HepG2 (cell line): ENCODE data around the gene PRXL2B. TPM values are rescaled to one million over a fixed set of nuclear protein-coding genes. Genes with fewer than 3 reads are reported as not detected.
A peak's percentile ranks its signal among the peaks of the same experiment; 100 is the strongest.

Experiments
- AKAP8 ChIP-seq: sonication (generic); formaldehyde crosslinking; IDR thresholded peaks from 2 replicates; pipeline ENCODE4 v1.5.1; 2020; ENCODE audit warnings: mild to moderate bottlenecking, missing genetic modification reagents
- BATF2 ChIP-seq: sonication (generic); formaldehyde crosslinking; IDR thresholded peaks from 2 replicates; pipeline ENCODE4 v1.8.0; 2022; ENCODE audit warnings: mild to moderate bottlenecking, missing genetic modification reagents, moderate library complexity
- CC2D1A ChIP-seq: sonication (generic); formaldehyde crosslinking; IDR thresholded peaks from 2 replicates; pipeline ENCODE4 v1.8.1; 2023; ENCODE audit warnings: mild to moderate bottlenecking, missing genetic modification reagents
- GTF2F1 ChIP-seq: fragments of 150-350 bp; IDR thresholded peaks from 2 replicates; pipeline ENCODE4 v1.6.1; 2014; ENCODE audit warnings: low read length
- REST ChIP-seq, 2 experiments: IDR thresholded peaks; 2 replicates each; pipeline ENCODE4 v1.6.1; 2011 to 2012; ENCODE audit warnings: low read length in 2 of 2, borderline replicate concordance in 1 of 2, low read depth in 1 of 2, mild to moderate bottlenecking in 1 of 2, moderate library complexity in 1 of 2
- RORA ChIP-seq: sonication (generic); formaldehyde crosslinking; IDR thresholded peaks from 2 replicates; pipeline ENCODE4 v1.5.0; 2020; ENCODE audit warnings: mild to moderate bottlenecking, missing genetic modification reagents, moderate library complexity
- TFDP2 ChIP-seq: sonication (generic); formaldehyde crosslinking; IDR thresholded peaks from 2 replicates; pipeline ENCODE4 v1.4.0; 2020; ENCODE audit warnings: missing genetic modification reagents
- ZMAT5 ChIP-seq: sonication (generic); formaldehyde crosslinking; IDR thresholded peaks from 2 replicates; pipeline ENCODE4 v1.5.0; 2020; ENCODE audit warnings: mild to moderate bottlenecking, low read depth, missing genetic modification reagents, borderline replicate concordance
- ZNF883 ChIP-seq: sonication (generic); formaldehyde crosslinking; IDR thresholded peaks from 2 replicates; pipeline ENCODE4 v1.5.1; 2020; ENCODE audit warnings: mild to moderate bottlenecking, missing genetic modification reagents; ENCODE audit errors: not compliant biosample characterization
- polyA plus RNA-seq, 8 experiments: library from polyadenylated mRNA; depleted of rRNA in 3 of 8; stranded (reverse) in 7 of 8; unstranded in 1 of 8; fragments of >200 nt; fragmentation: Illumina TruSeq in 4 of 8; extraction: Trizol in 4 of 8; gene quantifications; 2 replicates each; pipeline versions ENCODE4 v1.2.1 to v1.2.3, GENCODE V29; 2011 to 2016; ENCODE audit warnings: low read depth in 4 of 8, missing spikeins in 1 of 8, mixed read lengths in 1 of 8; ENCODE audit not compliant: insufficient read depth in 1 of 8
- total RNA-seq, 5 experiments: library from RNA; depleted of rRNA; stranded (reverse); fragments of >200 nt; fragmentation: Illumina TruSeq; extraction: Trizol; gene quantifications; 2 replicates each; pipeline ENCODE4 v1.2.3, GENCODE V29; 2016; ENCODE audit warnings: low read depth in 1 of 5
- TF ChIP-seq, protein P1 (sequence below): sonication (generic); formaldehyde crosslinking; IDR thresholded peaks from 2 replicates; pipeline ENCODE4 v1.9.0; 2021; ENCODE audit warnings: mild to moderate bottlenecking, missing genetic modification reagents
- TF ChIP-seq, protein P2 (sequence below): sonication (generic); formaldehyde crosslinking; IDR thresholded peaks from 2 replicates; pipeline ENCODE4 v1.4.0; 2020; ENCODE audit warnings: missing genetic modification reagents

The PRXL2B gene
- total and polyA plus RNA-seq, 2 of the 13 experiments (the other 11 are each of a cell fraction or from before 2014, with no cell fraction given): 16.8 to 22.1 TPM

GRCh38 chr1:2556678-2557481 is 29.7 kb upstream of the PRXL2B start (continued):
- TF ChIP-seq ZMAT5 (CRISPR knock-in tag) (no peak), REST (IDR thresholded peaks at IDR 0.05; ENCODE audit: borderline replicate concordance in 1 of 2, low read depth in 1 of 2, low read length in 2 of 2) (no peak), ZNF883 (CRISPR knock-in tag) (no peak), TFDP2 (CRISPR knock-in tag) (no peak), BATF2 (no peak), RORA (no peak), AKAP8 (0 out of 2 replicates have a peak, but pooled peaks have one; percentile 56), CC2D1A (no peak), GTF2F1 (no peak)
- TF ChIP-seq, protein P1, sequence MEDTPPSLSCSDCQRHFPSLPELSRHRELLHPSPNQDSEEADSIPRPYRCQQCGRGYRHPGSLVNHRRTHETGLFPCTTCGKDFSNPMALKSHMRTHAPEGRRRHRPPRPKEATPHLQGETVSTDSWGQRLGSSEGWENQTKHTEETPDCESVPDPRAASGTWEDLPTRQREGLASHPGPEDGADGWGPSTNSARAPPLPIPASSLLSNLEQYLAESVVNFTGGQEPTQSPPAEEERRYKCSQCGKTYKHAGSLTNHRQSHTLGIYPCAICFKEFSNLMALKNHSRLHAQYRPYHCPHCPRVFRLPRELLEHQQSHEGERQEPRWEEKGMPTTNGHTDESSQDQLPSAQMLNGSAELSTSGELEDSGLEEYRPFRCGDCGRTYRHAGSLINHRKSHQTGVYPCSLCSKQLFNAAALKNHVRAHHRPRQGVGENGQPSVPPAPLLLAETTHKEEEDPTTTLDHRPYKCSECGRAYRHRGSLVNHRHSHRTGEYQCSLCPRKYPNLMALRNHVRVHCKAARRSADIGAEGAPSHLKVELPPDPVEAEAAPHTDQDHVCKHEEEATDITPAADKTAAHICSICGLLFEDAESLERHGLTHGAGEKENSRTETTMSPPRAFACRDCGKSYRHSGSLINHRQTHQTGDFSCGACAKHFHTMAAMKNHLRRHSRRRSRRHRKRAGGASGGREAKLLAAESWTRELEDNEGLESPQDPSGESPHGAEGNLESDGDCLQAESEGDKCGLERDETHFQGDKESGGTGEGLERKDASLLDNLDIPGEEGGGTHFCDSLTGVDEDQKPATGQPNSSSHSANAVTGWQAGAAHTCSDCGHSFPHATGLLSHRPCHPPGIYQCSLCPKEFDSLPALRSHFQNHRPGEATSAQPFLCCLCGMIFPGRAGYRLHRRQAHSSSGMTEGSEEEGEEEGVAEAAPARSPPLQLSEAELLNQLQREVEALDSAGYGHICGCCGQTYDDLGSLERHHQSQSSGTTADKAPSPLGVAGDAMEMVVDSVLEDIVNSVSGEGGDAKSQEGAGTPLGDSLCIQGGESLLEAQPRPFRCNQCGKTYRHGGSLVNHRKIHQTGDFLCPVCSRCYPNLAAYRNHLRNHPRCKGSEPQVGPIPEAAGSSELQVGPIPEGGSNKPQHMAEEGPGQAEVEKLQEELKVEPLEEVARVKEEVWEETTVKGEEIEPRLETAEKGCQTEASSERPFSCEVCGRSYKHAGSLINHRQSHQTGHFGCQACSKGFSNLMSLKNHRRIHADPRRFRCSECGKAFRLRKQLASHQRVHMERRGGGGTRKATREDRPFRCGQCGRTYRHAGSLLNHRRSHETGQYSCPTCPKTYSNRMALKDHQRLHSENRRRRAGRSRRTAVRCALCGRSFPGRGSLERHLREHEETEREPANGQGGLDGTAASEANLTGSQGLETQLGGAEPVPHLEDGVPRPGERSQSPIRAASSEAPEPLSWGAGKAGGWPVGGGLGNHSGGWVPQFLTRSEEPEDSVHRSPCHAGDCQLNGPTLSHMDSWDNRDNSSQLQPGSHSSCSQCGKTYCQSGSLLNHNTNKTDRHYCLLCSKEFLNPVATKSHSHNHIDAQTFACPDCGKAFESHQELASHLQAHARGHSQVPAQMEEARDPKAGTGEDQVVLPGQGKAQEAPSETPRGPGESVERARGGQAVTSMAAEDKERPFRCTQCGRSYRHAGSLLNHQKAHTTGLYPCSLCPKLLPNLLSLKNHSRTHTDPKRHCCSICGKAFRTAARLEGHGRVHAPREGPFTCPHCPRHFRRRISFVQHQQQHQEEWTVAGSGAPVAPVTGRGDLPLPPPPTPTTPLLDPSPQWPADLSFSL (CRISPR knock-in tag): no peak
- TF ChIP-seq, protein P2, sequence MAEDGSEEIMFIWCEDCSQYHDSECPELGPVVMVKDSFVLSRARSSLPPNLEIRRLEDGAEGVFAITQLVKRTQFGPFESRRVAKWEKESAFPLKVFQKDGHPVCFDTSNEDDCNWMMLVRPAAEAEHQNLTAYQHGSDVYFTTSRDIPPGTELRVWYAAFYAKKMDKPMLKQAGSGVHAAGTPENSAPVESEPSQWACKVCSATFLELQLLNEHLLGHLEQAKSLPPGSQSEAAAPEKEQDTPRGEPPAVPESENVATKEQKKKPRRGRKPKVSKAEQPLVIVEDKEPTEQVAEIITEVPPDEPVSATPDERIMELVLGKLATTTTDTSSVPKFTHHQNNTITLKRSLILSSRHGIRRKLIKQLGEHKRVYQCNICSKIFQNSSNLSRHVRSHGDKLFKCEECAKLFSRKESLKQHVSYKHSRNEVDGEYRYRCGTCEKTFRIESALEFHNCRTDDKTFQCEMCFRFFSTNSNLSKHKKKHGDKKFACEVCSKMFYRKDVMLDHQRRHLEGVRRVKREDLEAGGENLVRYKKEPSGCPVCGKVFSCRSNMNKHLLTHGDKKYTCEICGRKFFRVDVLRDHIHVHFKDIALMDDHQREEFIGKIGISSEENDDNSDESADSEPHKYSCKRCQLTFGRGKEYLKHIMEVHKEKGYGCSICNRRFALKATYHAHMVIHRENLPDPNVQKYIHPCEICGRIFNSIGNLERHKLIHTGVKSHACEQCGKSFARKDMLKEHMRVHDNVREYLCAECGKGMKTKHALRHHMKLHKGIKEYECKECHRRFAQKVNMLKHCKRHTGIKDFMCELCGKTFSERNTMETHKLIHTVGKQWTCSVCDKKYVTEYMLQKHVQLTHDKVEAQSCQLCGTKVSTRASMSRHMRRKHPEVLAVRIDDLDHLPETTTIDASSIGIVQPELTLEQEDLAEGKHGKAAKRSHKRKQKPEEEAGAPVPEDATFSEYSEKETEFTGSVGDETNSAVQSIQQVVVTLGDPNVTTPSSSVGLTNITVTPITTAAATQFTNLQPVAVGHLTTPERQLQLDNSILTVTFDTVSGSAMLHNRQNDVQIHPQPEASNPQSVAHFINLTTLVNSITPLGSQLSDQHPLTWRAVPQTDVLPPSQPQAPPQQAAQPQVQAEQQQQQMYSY (CRISPR knock-in tag): no peak
